ENCODE measurements around the gene ARL4C. TPM values are rescaled to one million over a fixed set of nuclear protein-coding genes. Genes with fewer than 3 reads are reported as not detected.

The ARL4C gene
- total and polyA plus RNA-seq, 2 of the 8 experiments (the other 6 are each of a cell fraction or from before 2014, with no cell fraction given): 7.0 to 16.9 TPM

DNA sequence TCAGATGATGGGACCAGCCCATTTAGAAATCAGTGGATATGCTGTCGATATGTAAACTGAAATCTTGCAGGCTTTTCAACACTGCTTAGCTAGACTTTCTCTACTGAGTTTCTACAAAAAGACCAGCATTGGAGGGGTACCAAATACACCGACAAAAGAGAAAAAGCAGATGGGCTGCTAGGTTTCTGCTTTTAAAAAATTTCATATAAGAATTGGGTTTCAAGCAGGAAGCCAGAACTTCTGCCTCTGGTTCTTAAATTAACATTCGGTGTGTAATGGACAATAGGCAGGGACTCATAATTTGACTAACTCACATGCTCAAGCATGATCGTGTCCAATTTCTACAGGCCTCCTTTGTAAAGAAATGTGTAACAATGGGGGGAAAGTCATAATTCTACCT is 3.1 kb downstream of the ARL4C start (continued):
- TF ChIP-seq CEBPB (IDR thresholded peaks at IDR 0.05; ENCODE audit: low read depth, low read length): no peak
- no peak for TF ChIP-seq EGR1 (IDR thresholded peaks at IDR 0.05; ENCODE audit: borderline replicate concordance, low read depth, low read length)
- TF ChIP-seq RFX5 (IDR thresholded peaks at IDR 0.05; ENCODE audit: borderline replicate concordance, low read depth, low read length): no peak
- no peak for TF ChIP-seq HDAC2 (IDR thresholded peaks at IDR 0.05; ENCODE audit: borderline replicate concordance in 1 of 2, low read depth in 2 of 2, low read length in 2 of 2)
- TF ChIP-seq CREB1 (IDR thresholded peaks at IDR 0.05): no peak
